A673 (cell line): Measurements from ENCODE around the gene XYLT1. TPM values are rescaled to one million over a fixed set of nuclear protein-coding genes. Genes with fewer than 3 reads are reported as not detected.

Experiments
- BruUV-seq: library from RNA; stranded (reverse); fragments of 400-500 nt; replicated peaks from 2 replicates; lab custom pipeline; 2021; lab: Mats Ljungman, UMichigan
- CTCF ChIA-PET: fragments of 300-600 bp; sonication (Branson Sonifier 250); formaldehyde crosslinking; loops from one replicate; lab custom pipeline; 2022; ENCODE audit warnings: antibody characterized with exemption; lab: Charles Lee
- POLR2A ChIA-PET: fragments of 300-600 bp; sonication (Branson Sonifier 250); formaldehyde crosslinking; loops from one replicate; lab custom pipeline; 2022; ENCODE audit warnings: antibody characterized with exemption; ENCODE audit not compliant: low non-redundant PET; lab: Charles Lee
- DNase-seq: peaks from one replicate; pipeline ENCODE4 v3.0.0-alpha.2; 2015; ENCODE audit warnings: low spot score
- H3K27ac ChIP-seq: fragments of 200-600 bp; sonication (generic); 2 replicates; pipeline ENCODE4 v1.5.1; 2016; ENCODE audit warnings: mixed run types, low read depth, mild to moderate bottlenecking, mixed read lengths, antibody characterized with exemption, low read length; ENCODE audit not compliant: poor library complexity, severe bottlenecking
- H3K27me3 ChIP-seq: fragments of 200-600 bp; sonication (generic); replicated peaks from 2 replicates; pipeline ENCODE4 v1.6.1; 2017; ENCODE audit warnings: mixed run types, low read depth, mild to moderate bottlenecking, mixed read lengths, antibody characterized with exemption, low read length; ENCODE audit not compliant: insufficient read depth, poor library complexity
- H3K36me3 ChIP-seq: fragments of 200-600 bp; sonication (generic); 2 replicates; pipeline ENCODE4 v1.6.1; 2016; ENCODE audit warnings: mixed run types, mild to moderate bottlenecking, mixed read lengths, antibody characterized with exemption, low read length; ENCODE audit not compliant: insufficient read depth, poor library complexity, severe bottlenecking
- H3K4me1 ChIP-seq: fragments of 200-600 bp; sonication (generic); 2 replicates; pipeline ENCODE4 v1.6.1; 2017; ENCODE audit warnings: mixed run types, mild to moderate bottlenecking, mixed read lengths, antibody characterized with exemption, low read length; ENCODE audit not compliant: insufficient read depth, poor library complexity, severe bottlenecking
- H3K4me3 ChIP-seq: fragments of 200-600 bp; sonication (generic); 2 replicates; pipeline ENCODE4 v1.5.1; 2016; ENCODE audit warnings: low read depth, mixed run types, mild to moderate bottlenecking, mixed read lengths, low read length; ENCODE audit not compliant: poor library complexity, severe bottlenecking
- H3K9me3 ChIP-seq: fragments of 200-600 bp; sonication (generic); 2 replicates; pipeline ENCODE4 v1.6.1; 2016; ENCODE audit warnings: mixed run types, low read depth, mild to moderate bottlenecking, mixed read lengths, antibody characterized with exemption, low read length; ENCODE audit not compliant: poor library complexity, severe bottlenecking
- EZH2 ChIP-seq: fragments of 200-600 bp; sonication (generic); IDR thresholded peaks from 2 replicates; pipeline ENCODE4 v1.6.1; 2017; ENCODE audit warnings: borderline replicate concordance, low read depth, mild to moderate bottlenecking, mixed read lengths, antibody characterized with exemption, low read length; ENCODE audit not compliant: poor library complexity, severe bottlenecking
- intact Hi-C: fragments of 100-400 bp; cut with micrococcal nuclease; formaldehyde crosslinking; loops from one replicate; pipeline ENCODE4 v1.10.0; 2022; ENCODE audit not compliant: unreplicated experiment
- total RNA-seq: library from RNA; stranded (reverse); gene quantifications from 2 replicates; pipeline ENCODE4 v1.2.3, GENCODE V29; 2021
- TF ChIP-seq, protein P1 (sequence below): fragments of 300-800, 200-600 bp; sonication (generic); conservative IDR thresholded peaks from 2 replicates; pipeline ENCODE4 v1.5.1; 2017; ENCODE audit warnings: low read depth, mild to moderate bottlenecking, antibody characterized with exemption, low read length, moderate library complexity, mixed read lengths

Gene XYLT1
- total RNA-seq, 1 experiment from 2014 or later = 0.64 TPM

DNA sequence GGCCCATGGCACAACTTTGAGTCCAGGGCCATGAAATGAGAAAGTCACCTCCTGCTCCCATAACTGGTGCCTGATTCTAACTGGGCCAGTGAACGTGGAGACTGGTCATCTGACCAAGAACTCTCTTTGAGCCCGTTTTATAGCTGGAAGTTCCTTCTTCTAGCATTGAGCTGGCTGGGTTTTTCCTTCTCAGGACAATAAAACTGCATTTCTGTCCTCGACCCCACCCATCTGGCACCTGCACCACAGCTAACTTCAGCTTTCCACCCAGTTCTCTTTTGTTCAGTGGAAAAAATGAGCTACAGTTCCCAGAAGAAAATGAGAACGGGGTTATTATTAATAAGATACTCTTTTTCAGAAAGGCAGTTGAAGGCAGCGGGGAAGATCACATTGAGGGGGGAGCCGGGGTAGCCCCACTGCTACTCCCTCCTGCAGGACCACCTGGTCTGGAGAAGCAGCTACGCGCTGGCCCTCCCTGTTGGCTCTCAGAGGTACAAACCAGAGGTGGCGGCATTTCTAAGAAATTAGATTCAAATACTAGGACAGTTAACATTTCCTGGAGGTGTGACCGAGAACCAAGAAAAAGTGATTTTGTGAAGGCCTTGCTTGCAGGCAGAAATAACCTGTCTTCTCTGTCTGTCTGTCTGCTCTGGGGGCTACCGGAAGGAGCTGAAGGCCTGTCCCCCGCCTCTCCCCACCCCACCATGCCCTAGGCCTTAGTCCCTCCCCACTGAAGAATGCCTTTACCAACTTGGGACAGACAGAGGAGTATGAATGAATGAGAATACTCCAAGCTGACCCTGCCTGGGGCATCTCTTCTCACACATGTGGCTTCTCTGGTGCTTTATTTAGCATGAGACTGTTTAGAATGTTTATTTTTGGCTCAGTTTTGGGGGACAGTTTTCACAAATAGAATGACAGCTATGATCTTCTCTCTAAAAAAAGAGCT, 123.9 kb downstream of the XYLT1 start:
- POLR2A ChIA-PET = no interaction called here
- no peaks in the 10 kb centered on the region for H3K36me3 ChIP-seq
- H3K27ac ChIP-seq = no peak overlapping the region
- H3K27me3 ChIP-seq = no peaks in the 10 kb centered on the region
- no peak for TF ChIP-seq EZH2
- TF ChIP-seq, protein P1, sequence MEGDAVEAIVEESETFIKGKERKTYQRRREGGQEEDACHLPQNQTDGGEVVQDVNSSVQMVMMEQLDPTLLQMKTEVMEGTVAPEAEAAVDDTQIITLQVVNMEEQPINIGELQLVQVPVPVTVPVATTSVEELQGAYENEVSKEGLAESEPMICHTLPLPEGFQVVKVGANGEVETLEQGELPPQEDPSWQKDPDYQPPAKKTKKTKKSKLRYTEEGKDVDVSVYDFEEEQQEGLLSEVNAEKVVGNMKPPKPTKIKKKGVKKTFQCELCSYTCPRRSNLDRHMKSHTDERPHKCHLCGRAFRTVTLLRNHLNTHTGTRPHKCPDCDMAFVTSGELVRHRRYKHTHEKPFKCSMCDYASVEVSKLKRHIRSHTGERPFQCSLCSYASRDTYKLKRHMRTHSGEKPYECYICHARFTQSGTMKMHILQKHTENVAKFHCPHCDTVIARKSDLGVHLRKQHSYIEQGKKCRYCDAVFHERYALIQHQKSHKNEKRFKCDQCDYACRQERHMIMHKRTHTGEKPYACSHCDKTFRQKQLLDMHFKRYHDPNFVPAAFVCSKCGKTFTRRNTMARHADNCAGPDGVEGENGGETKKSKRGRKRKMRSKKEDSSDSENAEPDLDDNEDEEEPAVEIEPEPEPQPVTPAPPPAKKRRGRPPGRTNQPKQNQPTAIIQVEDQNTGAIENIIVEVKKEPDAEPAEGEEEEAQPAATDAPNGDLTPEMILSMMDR = no peak
- no peaks in the 10 kb centered on the region for H3K4me1 ChIP-seq
- CTCF ChIA-PET = no interaction called here
- H3K9me3 ChIP-seq = no peaks in the 10 kb centered on the region
- H3K4me3 ChIP-seq = no peak overlapping the region
- DNase-seq = no peak
- intact Hi-C loops = no loop called here
- no TSS peak for BruUV-seq

DNA sequence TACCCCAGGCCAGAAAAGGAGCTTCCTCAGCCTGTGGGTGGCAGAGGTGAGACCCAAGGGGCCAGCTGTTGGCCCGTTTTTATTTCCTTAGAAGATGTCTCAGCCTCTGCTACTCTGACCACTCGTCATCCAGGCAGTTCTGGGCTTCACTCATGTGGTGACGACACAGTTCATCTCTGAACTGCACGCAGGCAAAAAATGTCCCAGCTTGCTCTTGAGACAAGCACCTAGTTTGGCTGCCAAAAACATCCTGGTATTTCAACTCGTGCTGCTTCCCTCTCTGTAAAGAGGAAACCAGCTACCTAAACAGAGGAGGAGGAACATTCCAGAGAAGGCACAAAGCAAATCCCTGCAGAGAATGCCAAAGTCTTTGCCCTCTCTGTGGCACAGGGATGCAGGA, 125.7 kb downstream of the XYLT1 start:
- DNase-seq = no peak
- no peak overlapping the region for H3K4me3 ChIP-seq
- TF ChIP-seq EZH2 = no peak
- TF ChIP-seq, protein P1 = no peak
- intact Hi-C loops = no loop called here
- H3K27me3 ChIP-seq = no peaks in the 10 kb centered on the region
- no peaks in the 10 kb centered on the region for H3K36me3 ChIP-seq
- BruUV-seq = no TSS peak
- no peaks in the 10 kb centered on the region for H3K4me1 ChIP-seq
- ChIA-PET POLR2A (no interaction called here), CTCF (no interaction called here)
- no peak overlapping the region for H3K27ac ChIP-seq
- no peaks in the 10 kb centered on the region for H3K9me3 ChIP-seq

DNA sequence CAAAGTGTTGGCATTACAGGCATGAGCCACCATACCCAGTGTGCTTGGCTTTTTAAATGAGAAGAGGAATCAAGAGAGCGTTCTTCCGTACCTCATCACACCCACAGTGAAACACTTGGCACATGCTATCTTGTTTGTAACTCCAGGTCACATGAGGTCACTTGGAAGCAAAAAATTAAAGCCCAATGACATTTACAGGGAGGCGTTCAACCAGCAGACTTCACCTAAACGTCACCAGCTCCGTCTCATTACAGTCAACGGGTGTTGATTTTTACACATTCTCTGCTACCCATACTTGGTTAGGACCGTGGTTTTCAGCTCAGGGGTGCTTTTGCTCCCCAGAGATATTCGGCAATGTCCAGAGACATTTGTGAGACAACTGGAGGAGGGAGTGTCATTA, 127.0 kb downstream of the XYLT1 start:
- no peak overlapping the region for H3K27ac ChIP-seq
- no peaks in the 10 kb centered on the region for H3K36me3 ChIP-seq
- H3K4me1 ChIP-seq = no peaks in the 10 kb centered on the region
- intact Hi-C loops = no loop called here
- H3K4me3 ChIP-seq = no peak overlapping the region
- ChIA-PET CTCF (no interaction called here), POLR2A (no interaction called here)
- no peaks in the 10 kb centered on the region for H3K27me3 ChIP-seq
- no TSS peak for BruUV-seq
- no peaks in the 10 kb centered on the region for H3K9me3 ChIP-seq
- TF ChIP-seq, protein P1 = no peak
- TF ChIP-seq EZH2 = no peak
- no peak for DNase-seq
